ENCODE measurements around the gene PCNT. TPM values are rescaled to one million over a fixed set of nuclear protein-coding genes. Genes with fewer than 3 reads are reported as not detected.

The PCNT gene
- total RNA-seq, 1 experiment from 2014 or later, result 39.6 TPM

DNA sequence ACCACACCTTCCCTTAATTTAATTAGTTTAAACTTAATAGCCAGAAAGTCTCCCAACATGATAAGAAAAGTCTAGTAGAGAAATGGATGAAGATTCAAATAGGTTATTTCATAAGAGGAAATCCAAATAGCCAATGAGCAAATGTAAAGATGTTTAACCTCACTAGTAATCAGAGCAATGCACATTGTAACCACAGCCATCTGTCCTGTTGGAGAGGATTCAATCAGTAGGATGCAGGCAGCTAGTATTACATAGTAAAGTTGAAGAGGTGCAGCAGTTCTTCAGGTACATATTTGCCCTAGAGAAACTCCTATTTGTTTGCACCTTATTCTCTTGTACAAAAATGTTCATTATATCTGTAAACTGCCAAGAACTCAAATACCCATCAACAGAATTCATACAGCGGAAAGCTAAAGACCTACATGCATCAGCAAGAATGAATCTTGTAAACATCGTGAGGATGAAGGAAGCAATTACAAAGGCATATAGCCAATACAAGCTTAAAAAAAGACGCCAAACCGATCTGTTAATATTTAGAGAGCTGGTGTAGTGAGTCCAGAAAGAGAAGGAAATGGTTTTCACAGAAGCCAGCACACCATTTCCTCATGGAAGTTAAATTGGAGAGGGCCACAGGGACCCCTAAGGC is 162.6 kb downstream of the PCNT start:
- Histone ChIP-seq H2BK12ac (ENCODE audit: insufficient read length, low read depth, low read length) (no peak overlapping the region), H4K5ac (ENCODE audit: insufficient read length, low read depth, low read length) (no peak overlapping the region), H3T11ph (ENCODE audit: low read length) (no peak overlapping the region), H3K56ac (ENCODE audit: insufficient read length, low read depth, low read length) (no peak overlapping the region), H2BK5ac (ENCODE audit: insufficient read length, low read length) (no peak overlapping the region), H3K79me2 (ENCODE audit: insufficient read depth, low read length) (no peaks in the 10 kb centered on the region), H4K20me1 (ENCODE audit: control insufficient read depth, insufficient read depth, insufficient read length) (no peaks in the 10 kb centered on the region), H2AK5ac (ENCODE audit: insufficient read length, low read length) (no peak overlapping the region), H2AFZ (ENCODE audit: low read length) (no peak overlapping the region), H3K4ac (ENCODE audit: low read depth, low read length) (no peak overlapping the region), H3K18ac (ENCODE audit: insufficient read length, low read depth, low read length) (no peak overlapping the region), H3K4me1 (ENCODE audit: insufficient read depth, low read length) (no peaks in the 10 kb centered on the region), H4K8ac (replicated peaks; ENCODE audit: insufficient read length, low read depth, low read length) (no peak overlapping the region), H3K27ac (ENCODE audit: insufficient read length, low read depth, low read length) (no peak overlapping the region), H3K27me3 (ENCODE audit: insufficient read depth, low read length) (no peaks in the 10 kb centered on the region), H3K23ac (ENCODE audit: insufficient read length, low read depth, low read length) (no peak overlapping the region), H3K4me2 (ENCODE audit: insufficient read depth, insufficient read length, low read length) (no peak overlapping the region), H2BK120ac (ENCODE audit: low read depth, low read length, poor library complexity, severe bottlenecking) (no peak overlapping the region), H3K23me2 (ENCODE audit: insufficient read length, low read depth, low read length, poor library complexity, severe bottlenecking) (no peaks in the 10 kb centered on the region), H3K14ac (ENCODE audit: insufficient read depth, low read length) (no peak overlapping the region), H3K79me1 (ENCODE audit: insufficient read depth, low read depth, low read length, poor library complexity, severe bottlenecking) (no peaks in the 10 kb centered on the region), H2BK20ac (ENCODE audit: low read depth, low read length, poor library complexity, severe bottlenecking) (no peak overlapping the region), H3K9ac (ENCODE audit: extremely low read depth, insufficient read length, low read length) (no peak overlapping the region), H4K91ac (ENCODE audit: insufficient read length, low read depth, low read length) (no peak overlapping the region), H2BK15ac (ENCODE audit: low read depth, low read length) (no peak overlapping the region), H3K9me3 (ENCODE audit: control insufficient read depth, low read depth, low read length) (no peaks in the 10 kb centered on the region)
- WGBS (ENCODE audit: extremely low coverage, insufficient read length, low lambda C conversion rate), result no CpG with 5 or more reads among the region's 4 CpGs
- TF ChIP-seq, protein P1, sequence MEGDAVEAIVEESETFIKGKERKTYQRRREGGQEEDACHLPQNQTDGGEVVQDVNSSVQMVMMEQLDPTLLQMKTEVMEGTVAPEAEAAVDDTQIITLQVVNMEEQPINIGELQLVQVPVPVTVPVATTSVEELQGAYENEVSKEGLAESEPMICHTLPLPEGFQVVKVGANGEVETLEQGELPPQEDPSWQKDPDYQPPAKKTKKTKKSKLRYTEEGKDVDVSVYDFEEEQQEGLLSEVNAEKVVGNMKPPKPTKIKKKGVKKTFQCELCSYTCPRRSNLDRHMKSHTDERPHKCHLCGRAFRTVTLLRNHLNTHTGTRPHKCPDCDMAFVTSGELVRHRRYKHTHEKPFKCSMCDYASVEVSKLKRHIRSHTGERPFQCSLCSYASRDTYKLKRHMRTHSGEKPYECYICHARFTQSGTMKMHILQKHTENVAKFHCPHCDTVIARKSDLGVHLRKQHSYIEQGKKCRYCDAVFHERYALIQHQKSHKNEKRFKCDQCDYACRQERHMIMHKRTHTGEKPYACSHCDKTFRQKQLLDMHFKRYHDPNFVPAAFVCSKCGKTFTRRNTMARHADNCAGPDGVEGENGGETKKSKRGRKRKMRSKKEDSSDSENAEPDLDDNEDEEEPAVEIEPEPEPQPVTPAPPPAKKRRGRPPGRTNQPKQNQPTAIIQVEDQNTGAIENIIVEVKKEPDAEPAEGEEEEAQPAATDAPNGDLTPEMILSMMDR (conservative IDR thresholded peaks at IDR 0.05), result no peak
- DNase-seq, result no peak
- Mint-ChIP-seq H3K4me1 (peaks cover 3 to 4% of the 10 kb centered on the region in 2 experiments; a peak in 1 of 4 replicates), H3K27ac (no peak overlapping the region), H3K36me3 (ENCODE audit: insufficient read depth in 1 of 3, low read depth in 3 of 3) (peaks cover 3 to 17% (median 11%) of the 10 kb centered on the region in 3 experiments; a peak in 6 of 7 replicates), H3K4me3 (no peak overlapping the region), H3K27me3 (ENCODE audit: low read depth) (no peaks in the 10 kb centered on the region), H3K9me3 (no peaks in the 10 kb centered on the region)

Measured in H9 (cell line).